Non-pigmented ciliary epithelial cell (primary cell): ENCODE data around the gene FMNL3.

Experiments
- DNase-seq: peaks from one replicate; pipeline ENCODE4 v3.0.0-alpha.2; 2010; ENCODE audit warnings: low read depth

FMNL3 gene

DNA sequence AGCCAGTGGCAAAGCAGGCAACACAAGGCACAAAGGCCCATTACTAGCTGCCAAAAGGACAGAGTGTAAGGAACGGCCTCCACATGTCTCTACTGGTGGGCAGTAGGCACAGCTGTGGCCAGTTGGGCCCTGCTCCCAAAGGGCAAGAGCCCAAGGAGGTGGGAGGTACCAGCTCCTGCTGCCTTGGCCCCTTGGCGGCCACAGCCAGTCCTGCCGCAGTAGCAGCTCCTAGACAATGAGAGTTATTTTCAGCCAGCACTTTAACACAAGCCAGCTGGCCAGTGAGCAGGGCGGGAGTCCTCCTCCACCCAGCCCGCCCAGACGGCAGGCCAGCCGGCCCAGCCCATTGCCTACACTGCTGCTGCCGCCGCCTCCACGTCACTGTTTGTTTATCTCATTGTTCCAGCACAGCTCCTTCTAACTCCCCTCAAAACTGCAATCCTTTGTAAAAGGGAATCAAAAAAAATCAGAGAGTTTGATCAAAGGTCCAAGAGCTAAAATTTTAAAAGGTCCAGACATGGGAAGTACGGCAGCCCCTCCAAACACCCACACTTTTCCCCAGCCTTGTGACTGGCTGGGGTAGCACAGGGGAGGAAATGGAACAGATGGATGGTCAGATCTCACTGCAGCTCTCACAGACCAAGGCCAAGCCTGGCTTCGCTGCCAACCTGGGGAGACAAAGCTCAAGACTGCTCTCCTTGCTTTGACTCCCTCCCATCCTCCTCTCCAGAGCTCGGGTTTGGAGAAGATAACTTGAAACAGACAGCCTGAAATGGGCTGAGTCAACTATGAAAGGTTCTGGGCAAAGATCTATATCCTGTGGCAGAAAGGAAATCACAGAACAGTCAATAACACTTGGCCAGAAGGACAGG, 33.5 kb downstream of the FMNL3 start:
- peak; percentile 77 for DNase-seq

DNA sequence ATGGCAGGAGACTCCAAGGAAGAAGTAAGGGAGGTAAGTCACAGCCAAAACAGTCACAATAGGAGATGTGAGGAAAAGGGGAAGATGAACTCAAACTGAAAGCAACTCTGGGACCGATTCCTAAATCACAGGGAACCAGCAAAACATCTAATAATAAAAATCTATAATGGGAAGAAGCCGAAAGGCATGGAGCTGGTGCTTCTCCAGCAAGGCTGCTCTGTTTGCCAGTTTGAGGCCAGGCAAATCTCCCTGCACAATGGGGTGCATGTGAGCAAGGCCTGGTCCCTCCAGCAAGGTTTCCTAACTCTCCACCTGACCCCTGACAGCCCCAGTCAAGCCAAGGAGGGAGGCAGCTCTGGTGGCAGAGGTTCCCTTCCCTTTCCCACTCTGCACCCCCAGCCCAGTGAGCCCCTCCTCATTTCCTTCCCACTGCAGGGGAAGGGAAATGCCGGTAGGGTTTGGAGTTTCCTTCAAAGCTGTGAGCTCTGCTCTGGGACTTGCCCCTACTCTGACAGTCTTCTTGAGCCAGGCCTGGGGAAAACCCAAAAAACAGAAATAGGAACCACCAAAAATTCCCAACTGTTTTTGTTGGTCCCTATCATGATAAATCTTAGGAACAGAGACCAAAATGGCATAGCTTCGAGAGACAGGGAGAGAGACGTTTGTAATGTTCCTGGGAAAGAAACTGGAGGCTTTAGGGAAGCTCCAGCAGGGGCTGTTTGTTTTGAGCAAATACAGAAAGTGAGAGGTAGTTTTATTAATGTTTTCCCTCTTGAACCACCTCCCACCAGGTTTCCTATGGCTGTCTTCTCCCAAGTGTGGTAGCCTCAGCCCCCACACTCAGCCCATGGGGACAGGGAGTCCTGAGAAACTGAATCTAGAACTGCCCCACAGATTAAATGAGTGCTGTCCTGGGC, 34.6 kb downstream of the FMNL3 start:
- no peak for DNase-seq

DNA sequence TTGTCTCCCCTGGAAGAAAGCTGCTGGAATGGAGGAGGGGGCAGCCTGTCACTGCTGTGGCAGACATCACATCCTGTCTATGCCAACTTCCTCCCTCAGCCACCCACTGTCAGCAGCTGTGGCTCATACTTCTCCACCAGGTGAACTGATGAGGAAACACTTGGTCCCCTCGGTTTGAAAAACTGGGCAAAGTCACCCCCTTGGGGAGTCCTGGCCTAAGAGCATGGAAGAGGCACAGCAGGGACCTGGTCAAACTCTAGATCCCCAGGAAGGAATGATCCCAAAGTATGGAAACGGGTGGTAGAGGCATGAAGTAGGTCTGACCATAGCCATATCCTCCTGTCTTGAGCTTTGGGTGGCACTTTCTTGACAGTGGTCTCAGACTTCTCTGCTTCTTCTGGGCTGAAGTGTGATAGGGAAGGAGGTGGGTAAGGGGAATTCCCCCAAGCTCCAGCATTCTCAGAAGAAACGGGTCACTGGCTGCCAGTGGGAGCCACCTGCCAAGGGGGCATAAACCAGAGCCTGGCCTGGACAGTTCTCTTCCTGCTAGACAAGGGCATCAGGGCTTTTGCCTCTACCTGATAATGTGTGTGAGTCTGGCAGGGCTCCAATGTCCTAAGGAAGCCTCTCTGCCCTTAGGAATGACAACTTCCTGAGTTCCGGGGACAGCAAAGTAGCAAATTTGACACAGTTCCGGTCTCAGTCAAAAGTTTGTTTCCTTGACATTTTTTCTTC, 36.0 kb downstream of the FMNL3 start:
- no peak for DNase-seq

DNA sequence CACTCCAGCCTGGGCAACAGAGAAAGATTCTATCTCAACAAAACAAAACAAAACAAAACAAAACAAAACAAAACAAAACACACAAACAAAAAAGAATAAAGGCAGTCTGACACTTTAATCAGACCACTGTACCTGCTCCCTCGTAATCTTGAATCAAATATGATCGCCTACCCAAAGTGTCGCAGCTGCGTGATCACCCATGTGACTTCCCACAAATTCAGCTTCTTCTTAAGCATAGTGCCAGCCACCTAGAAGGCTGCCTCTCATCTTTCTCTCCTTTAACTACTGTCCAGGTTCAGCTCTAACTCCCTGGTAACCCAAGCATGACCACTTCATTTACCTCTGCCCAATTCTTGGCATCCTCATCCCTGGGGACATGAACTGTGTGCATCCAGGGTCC, 37.4 kb downstream of the FMNL3 start:
- no peak for DNase-seq

DNA sequence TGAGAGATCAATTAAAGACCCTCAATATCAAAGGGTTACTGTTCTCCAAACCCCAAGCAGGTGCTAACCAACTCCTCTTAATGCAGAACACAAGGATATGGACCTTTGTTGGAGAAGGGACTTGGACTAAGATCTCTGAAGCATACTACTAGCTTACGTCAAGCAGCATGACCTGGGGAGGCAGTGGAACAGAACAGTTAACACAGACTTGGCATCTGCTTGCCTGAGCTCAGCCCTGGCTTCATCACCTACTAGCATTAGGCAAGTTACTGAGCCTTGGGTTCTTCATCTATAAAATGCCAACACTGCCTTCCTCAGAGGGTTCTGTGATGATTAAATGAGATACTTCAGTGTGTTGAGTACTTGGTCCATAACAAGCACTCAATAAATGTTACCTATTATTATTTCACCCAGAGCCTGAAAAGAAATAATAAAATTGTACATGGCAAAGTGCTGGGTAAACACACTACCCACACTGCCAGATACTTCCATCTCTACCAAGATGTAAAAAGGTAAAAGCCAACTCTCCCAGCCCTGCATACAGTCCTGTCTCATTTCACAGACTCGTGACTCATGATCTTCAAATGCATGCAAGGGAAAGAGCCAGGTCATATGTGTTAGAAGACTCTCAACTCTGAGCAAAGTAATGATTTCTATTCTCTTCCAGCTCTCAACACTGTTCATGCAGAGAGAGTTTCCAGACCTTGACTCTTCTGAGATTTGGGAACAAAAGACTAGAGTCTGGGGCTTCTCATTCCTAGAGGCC, 39.7 kb downstream of the FMNL3 start:
- DNase-seq, result peak; percentile 37

DNA sequence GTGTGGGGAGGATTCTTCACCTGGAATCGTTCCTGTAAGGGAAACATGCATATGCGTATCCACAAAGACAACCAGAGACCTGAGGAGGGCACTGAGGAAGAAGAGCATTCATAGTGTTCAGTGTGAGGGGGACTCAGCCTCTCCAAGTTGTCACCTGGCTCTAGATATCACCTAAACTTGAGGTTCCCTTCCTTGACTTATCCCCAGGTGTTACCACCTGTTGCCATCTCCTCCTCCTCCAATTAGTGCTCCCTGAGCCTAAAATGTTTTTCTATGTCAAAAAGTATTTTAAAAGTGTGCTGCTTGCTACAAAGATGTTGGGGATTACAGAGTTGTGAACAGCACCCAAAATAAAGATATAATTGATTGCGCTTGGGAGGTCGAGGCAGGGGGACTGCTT, 41.0 kb downstream of the FMNL3 start:
- no peak for DNase-seq

DNA sequence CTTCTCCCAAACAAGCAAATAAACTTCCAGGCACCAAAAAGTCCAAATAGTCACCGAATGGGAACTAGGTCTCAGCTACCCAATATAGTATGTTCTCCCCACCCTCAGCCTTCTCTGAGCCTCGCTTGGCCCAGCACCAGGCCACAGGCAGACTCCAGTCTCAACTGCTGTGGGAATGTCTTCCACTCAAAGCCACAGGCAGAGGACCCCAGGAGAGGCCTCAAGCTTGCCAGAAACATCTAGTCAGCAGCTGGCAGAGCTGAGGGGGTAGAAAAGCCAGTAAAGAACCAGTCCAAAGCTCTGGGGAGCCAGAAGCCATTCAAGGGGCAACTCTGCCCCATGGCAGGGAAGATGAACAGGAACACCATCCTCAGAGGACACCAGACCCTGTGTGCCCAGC, 41.8 kb downstream of the FMNL3 start:
- no peak for DNase-seq

DNA sequence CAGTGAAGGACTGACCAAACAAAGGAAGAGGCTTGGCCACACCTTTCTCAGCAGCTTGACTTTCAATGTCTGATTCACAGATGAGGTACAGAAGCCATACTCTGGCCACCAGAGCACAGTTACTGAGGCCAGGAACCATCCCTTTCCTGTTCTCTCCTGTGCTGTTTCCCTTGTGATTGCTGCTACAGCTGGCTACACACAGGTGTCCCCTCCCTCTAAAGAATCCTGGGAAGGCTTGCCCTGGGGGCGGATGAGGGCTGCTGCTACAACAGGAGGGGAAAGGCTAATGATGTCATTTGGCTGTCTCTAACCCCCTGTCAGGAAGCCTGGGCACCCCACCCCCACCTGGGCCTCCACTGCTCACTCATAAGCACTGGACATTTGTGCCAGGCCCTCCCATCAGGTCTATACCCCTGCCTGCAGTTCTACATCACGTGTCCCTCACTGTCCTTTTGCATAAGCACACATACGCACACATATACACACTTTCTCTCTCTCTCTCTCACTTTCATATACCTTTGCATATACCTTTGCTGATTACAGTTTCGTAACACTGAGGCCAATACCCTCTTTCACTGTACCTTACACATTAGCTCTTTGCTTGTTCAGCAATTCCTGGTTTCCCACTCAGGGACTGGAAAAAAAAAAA, 42.5 kb downstream of the FMNL3 start:
- DNase-seq, result no peak

DNA sequence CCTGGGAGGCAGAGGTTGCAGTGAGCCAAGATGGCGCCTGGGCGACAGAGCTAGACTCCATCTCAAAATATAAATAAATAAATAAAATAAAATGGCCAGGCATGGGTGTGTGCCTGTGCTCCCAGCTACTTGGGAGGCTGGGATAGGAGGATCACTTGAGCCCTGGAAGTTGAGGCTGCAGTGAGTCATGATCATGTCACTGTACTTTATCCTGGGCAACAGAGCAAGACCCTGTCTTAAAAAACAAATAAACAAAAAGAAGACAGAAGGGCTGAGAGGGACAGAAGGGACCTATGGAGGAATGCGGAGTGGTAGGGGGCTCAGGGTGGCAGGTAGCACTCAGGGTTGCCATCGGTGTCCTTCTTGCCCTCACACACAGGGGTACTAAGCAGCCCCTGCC, 43.0 kb downstream of the FMNL3 start:
- no peak for DNase-seq

DNA sequence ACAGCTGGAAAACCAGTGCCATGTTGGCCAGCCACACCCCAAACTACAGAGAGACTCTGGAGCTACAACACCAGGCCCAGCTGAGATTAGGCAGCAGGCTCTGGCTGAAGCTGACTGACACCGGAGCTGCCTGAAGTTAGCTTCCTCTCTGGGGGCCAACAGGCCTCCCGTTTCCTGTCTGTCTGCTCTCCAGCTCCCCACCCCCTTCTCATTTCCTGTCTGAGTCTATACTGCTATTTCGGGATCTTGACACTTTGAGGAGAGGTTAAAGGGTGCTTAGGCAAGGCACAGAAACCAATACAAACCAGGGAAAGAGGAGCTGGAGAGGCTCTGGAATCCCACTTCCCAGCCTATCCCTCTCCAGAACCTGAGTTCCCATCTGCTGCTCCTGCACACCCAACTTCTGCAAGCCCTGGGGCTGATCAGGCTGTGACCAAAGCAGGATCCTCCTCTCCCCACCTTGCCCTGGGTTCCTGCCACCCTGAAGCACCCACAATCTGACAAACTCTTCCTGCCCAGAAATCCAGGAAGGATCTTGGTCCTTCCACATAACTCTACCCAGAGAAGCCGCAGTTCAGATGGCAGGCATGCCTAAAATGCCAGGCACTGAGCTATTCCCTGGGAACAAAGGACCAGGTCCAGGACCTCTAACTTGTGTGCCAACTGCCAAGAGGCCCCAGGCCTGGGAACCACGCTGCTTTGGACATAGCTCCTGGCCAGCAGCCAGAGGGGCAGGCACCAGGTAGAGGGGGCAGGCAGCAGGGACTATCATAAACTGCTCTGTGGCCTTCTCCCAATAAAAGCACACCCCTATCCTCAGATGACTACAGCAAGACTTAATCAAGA, 44.0 kb downstream of the FMNL3 start:
- DNase-seq, result peak; percentile 50

DNA sequence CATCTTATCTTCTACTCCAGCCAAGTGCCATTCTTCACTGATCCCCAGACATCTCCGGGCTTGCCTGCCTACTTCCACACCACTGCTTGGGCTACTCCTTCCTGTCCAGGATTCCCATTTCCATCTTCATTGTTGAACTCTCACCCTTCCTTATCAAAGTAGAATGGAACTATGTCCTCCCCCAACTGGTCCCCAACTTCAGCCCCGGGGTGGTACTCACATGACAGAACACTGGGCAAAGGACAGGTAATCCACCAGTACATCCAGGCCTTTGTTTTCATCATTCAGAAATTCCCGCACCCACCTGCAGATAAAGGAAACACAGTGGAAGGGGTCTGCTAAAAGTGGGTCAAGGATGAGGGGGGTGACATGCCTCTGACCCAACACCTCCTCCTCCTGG, 45.5 kb downstream of the FMNL3 start:
- DNase-seq, result no peak

DNA sequence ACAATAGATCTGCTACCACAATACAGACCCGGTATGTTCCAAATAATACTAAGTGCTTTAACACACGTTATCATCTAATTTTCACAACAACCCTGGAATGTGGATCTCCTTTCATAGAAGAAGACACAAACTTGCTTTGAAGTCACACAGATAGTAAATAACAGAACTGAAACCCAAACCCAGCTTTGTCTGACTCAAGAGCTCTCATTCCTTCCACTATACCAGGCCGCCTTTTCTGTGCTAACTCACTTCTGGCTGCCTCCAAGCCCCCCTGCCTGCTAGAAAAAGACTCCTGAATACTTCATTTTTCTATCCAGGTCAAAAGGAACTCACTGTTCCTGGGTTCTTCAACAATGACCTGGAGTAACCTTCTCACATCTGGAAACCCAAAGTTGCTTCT, 46.0 kb downstream of the FMNL3 start:
- DNase-seq, result no peak

DNA sequence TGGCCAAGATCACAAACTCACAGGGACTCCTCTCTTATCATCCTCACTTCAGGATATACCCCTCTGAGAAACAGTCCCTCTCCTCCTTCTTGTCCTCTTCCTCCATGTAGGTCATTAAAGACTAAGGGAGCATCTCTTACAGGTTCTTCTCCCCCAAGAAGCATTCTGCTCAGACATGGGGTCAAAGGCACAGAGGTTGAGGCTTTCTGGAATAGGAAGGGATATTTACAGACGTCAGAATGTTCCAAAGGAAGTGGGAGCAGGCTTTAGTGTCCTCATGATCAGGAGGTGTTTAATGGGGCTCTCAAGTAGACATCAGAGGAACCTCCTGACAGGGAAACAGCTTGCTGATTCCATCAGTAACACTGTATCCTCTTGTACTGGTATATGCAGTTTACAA, 47.5 kb downstream of the FMNL3 start:
- no peak for DNase-seq

DNA sequence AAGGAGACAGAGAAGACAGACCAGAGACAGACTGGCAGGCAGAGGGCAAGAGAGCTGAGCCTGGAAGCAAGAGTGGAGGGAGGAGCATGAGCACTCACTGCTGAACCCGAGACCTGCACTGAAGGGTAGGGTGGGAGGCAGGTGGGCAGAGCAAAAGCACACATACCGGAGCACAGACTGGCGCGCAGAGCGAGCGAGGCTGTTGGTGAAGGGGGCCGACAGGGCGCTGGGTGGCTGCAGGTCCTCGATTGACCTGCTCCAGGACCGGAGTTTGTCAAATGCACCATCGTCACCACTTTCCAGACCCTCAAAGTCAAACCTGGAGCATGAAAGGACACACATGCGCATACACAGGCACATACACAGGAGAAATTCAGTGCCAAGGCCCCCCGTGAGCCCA, 48.9 kb downstream of the FMNL3 start:
- DNase-seq, result no peak

DNA sequence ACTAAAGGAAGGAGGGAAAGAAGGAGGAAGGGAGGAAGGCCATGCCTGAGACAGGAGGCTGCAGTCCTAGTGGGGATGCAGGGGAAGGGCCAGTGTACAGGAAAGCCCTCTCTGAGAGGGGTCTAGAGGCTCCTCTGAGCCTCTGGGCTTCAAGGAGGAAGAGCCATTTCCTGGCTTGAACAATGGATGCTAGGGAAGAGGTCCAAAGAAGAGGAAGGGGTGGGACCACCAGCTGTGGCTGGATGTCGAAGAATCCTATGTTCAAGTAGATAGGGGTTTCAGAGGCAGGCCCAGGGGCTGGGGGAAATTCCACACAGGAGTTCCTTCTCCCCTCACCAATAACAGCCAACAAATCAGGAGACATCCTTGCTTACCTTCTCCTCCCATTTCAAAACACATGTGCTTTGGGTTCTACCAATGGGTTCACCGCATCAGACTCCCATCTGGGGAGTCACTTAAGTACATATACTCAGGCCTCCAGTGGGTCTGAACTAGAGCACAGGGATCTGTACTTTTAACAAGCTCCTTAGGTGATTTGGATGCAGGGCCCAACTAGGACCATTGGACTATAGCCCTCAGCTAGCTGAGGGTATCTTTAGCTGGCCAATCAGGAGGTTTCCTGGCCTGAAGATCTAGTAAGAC, 51.5 kb downstream of the FMNL3 start:
- no peak for DNase-seq

DNA sequence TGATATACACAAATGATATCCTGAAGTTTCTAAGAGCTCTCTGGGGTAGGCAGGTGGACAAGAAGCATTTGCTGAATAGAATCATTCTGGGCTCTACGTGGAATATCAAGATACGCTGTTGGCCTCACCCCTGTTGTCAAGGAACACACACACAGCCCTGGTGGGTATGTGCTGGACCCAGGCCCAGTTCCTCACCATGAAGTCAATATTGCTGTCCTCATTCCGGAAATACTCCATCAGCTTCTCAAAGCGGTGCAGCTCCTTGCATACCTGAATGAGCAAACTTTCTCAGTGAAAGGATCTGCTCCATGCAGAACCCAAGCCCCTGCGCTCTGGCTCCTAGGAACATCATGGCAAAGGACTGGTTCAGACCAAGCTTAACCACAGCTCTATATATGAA, 52.5 kb downstream of the FMNL3 start:
- no peak for DNase-seq

DNA sequence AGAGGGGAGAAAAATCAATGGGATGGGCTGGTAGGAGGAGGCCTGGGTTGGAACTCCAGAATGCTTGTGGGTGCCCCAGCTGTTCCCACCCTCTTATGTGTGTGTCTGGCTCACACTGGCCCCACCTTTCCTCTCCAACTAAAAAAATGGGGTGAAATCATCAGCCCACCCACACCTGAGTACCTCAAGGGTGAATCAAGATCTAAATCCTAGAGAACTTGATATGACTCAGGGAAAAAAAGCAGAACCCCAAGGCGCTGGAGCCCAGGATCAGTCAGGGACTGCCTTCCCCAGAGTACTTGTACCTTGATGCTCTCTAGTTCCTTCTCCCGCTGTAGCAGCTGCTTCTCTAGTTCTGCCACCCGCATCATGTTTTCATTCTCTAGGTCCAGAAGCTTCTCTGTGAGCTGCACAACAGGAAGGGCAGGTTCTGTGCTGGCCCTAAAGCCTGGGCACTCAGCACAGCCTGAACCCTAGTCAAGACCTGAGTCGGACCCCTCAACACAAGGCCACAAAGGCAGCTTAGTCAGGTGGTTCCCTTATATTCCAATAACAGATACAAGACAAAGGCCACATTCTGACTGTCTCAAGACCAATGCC, 54.2 kb downstream of the FMNL3 start:
- no peak for DNase-seq

DNA sequence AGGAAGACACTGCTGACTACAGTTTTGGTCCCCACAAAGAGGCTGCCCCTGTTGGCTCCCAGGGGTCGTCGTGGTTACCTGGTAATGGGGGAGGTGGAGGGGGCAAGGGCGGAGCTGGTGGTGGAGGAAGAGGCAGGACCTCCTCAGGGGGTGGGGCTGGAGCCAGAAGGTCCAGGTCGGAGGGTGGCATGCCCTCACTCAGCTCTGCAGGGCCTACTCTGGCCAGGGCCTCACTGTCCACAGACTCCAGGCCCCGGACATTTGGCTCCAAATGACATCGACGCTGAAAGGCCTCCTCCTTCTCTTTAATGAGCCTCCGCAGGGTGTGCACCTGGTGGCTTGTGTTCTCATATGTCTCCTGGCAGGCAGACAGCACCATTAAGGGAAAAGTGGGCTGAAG, 55.4 kb downstream of the FMNL3 start:
- no peak for DNase-seq

DNA sequence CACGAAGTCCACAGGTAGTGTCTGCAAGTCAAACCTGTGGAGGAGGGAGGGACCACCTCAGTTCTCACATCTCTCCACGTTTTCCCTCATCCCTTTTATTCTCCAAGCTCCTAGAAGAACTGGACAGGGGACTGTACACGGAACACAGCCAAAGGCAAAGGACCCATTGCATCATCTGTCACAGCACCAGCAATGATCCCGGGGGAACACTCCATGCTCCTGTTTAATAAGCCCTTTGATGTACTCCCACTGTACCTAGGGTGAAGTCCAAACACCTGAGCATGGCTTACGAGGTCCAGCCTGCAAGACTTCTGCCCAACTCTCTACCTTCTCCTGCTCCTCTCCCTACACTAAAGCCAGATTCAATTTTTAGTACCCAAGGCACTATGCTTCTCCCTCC, 57.3 kb downstream of the FMNL3 start:
- DNase-seq, result no peak
